SH-SY5Y (cell line): ENCODE data around the gene C2.

Experiments used
- GATA2 ChIP-seq: IDR thresholded peaks from 2 replicates; pipeline ENCODE4 v1.6.1; 2011; ENCODE audit warnings: mild to moderate bottlenecking, low read depth, low read length
- GATA3 ChIP-seq: IDR thresholded peaks from 2 replicates; pipeline ENCODE4 v1.6.1; 2011; ENCODE audit warnings: low read depth, mild to moderate bottlenecking, low read length, moderate library complexity

DNA sequence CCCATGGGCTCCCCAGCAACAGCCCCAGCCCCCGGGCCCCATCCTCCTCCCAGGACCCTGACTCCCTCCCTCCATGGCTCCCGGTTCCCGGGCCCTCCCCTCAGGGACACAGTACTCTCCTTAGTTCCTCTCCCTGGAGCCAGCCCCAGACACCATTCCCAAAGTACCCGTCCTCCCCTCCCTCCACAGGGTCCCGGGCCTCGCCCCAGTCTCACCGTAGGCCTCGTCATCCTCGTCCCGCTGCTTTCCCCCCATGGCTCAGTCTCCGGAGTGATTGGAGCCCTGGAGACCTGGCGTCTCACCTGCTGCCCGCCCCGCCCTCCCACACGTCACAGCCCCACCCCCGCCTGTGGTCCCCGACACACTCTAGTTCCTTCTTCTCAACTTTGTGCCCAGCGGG is 48.8 kb upstream of the C2 start, which contains the start of gene SLC44A4:
- TF ChIP-seq GATA2 (no peak), GATA3 (no peak)
